ENCODE results near the gene TIMM13.
"Not testable (repeated sequence)": the region's sequence is repeated elsewhere in the genome, so short reads cannot be mapped to it uniquely, and the experiment has no call there.

The TIMM13 gene

GRCh38 chr19:2429917-2430535 lies 2.6 kb upstream of the TIMM13 start:
- no peak for DNase-seq

DNA sequence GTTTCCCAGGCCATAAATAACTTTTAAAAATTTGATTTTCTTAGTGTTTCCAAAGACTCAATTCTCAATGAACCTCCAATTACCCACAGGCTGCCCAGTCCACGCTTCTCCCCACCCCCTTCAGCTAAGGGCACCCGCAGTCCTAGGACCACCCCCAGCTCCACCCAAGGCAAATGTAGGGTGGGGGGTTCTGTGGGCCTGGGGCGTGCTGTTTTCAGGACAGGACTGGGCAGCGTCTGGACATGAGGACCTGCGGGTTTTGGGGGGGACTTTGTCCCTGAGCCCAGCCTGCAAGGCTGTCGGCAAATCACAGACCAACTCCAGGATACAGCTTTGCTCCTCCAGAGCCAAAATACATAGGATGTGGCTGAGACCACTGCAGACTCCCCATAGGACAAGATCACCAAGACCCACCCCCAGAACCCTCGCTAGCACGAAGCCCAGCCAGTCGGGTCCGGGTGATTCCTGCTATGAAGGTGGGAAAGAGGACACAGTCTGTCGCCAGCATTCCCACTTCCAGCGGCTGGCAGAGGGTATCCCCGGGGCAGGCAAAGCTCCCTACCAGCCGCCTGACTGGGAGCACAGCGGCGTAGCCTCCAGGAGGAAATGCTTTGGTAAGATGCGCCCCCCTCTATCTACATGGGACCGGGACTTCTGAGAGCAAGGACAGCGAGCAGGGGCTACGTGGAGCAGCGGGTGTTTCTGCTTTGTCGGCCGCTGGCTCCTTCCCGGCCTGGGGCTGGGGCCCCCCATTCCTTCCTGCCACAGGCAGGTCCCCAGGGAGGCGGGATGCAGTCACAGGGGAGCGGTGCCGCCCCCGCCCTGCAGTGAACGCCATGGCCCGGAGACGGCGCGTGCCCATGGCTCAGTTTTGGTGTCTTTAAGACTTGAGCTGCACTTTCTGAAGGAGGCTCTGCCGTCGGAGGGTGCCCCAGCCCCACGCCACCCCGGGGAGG lies 1.6 kb upstream of the TIMM13 start:
- DNase-seq = no peak

DNA sequence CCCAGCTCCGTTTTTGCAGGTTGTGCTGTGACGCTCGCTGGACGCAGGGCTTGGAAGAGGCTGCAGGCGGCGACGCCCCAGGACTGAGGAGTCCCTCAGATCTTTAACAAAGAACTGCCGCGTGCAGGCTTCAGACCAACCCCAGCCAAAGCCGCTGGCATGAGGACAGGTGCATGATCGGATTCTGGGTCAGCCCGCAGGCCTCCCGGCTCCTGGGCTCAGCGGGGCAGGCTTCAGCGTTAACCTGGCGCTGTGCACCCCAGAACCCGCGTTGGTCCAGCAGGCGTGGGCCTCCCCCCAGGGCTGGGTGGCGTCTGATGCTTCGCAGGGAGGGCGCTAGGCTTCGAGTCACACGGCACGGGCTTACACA lies 920 bp upstream of the TIMM13 start:
- DNase-seq = no peak

DNA sequence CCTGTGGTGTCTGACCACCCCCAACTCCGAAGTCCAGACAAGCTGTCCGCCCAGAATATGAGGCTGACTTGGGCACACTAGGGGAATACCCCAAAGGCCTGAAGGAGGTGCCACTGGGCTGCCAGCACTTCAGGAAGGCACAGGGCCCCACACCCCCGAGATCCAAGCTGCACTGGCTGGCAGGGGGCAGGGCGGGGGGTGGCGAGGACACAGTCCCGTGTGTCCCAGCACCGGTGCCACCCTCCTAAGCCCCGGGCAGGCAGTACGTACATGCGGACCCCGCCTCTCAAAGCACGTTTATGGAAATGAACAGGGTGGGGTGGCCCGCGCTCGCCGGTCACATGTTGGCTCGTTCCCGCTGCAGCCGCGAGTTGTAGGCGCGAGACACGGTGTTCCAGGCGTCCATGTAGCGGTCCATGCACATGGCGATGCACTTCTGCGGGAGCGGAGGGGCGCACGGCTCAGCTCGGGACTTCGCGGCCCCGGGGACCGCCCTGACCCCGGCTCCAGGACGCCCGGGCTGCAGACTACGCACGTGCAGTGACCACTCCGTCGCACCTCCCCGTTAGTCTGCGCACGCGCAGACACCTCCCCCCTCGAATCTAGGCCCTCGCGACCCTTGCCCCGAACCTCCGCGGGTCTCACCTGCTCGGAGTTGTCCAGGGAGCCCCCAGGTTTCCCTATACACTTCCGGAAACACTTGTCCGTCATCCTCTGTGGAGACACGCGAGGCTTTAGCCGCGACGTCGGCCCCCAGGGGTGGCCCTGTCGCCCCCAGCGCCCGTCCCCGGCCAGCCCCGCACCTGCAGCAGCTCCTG lies 566 bp downstream of the TIMM13 start:
- DNase-seq = peak; percentile 79

DNA sequence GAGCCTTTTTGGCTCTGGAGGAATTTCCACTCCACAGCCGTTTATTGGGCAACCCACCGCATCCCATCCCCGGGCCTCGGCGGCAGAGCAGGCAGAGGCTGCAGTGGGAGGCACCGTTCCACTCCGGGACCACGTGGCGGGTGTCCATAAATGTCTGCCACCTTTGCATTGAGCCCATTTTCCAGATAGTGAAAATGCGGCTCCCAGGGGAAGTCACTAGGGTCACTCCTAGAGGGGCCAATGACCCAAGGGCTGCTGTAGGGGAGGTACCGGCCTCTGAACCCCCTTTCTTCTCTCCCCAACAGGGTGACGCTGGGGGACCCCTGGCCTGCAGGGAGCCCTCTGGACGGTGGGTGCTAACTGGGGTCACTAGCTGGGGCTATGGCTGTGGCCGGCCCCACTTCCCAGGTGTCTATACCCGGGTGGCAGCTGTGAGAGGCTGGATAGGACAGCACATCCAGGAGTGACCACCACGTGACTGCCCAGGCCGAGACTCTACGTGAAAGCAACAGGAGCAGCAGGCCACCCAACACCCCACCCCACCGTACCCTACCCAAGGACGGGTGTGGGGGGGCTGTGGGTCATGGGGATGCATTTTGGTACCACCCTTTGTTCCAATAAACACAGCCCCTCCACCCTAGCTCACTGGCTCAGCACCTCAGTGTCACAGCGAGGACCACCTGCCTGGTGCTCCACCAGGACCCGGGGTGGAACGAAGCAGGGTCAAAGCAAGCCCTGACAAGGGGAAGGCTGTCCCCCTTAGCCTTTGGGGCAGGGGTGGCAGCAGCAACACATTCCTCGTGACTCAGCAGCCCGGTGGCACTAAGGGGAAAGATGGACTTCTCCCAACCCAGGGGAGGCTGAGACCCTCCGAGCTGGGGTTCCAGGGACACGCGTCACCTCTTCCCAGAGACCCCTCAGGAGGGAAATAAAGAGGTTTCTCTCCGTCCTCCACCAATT lies 1.5 kb downstream of the TIMM13 start:
- DNase-seq = no peak

DNA sequence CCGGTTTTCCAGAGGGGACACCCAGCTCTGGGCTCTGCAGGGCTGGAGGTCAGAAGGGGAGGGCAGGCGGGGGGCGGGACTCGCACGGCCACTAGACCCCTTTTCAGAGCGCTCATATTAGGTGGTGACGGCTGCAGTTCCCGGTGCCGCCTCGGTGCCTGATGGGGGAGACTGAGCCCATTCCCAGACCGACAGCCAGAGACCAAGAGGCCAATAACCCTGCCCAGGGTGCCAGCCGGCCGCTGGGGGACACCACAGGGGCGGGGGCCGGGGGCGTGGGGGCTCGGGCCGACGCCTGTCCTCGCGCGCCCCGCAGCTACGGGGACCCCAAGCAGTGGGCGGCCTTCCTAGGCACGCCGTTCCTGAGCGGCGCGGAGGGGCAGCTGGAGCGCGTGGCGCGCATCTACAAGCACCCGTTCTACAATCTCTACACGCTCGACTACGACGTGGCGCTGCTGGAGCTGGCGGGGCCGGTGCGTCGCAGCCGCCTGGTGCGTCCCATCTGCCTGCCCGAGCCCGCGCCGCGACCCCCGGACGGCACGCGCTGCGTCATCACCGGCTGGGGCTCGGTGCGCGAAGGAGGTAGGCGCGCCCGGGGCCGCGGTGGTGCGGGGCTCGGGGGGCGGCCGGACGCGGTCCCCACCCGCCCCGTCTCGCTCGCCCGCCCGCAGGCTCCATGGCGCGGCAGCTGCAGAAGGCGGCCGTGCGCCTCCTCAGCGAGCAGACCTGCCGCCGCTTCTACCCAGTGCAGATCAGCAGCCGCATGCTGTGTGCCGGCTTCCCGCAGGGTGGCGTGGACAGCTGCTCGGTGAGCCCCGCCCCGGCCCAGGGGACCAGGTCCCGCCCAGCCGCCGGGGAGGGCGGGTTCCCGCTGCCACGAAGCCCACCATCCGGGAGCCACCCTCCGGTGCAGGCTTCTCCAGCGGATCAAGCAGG lies 2.4 kb downstream of the TIMM13 start:
- DNase-seq = no peak

- no peak for DNase-seq
Measured at GRCh38 chr19:2423915-2424685, 3.3 kb downstream of the TIMM13 start.

DNA sequence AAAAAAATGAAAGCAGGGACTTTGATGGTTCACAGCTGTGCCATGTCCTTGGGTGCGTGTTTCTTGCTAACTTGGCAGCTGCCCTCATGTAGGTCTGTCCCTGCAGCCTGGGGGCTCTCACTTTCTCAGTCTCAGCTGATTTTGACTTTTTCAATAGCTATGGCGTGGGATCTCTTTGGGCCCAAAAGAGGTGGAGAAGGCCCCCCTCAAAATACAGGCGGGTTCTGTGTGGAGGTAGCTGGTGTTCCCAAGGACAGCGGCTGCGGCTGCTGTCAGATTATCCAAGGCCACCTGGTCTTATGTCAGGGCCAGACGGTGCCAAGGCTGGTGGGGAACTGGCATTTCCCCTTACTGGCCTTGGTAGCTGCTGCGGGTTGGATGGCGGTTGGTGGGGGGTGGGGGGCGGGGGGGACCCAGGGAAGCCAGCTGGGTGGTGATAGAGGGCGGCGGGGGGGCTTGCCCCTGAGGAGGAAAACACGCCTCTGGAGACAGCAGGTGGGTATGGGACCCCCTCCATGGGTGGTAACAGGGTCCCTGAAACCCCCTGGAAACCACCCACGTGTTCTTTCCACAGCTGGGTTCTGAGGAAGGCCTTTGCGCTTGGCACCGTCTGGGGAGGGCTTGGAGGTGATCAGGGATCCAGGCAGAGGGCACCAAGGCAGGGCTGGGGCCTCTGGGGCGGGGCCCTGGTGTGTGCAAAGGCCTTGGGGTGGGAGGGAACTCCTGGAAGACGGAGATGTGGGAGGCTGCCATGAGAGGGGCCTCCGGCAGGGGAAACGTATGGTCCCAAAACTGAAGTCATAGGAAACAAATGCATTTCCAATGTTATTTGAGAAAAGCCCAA lies 4.1 kb downstream of the TIMM13 start:
- DNase-seq = no peak

DNA sequence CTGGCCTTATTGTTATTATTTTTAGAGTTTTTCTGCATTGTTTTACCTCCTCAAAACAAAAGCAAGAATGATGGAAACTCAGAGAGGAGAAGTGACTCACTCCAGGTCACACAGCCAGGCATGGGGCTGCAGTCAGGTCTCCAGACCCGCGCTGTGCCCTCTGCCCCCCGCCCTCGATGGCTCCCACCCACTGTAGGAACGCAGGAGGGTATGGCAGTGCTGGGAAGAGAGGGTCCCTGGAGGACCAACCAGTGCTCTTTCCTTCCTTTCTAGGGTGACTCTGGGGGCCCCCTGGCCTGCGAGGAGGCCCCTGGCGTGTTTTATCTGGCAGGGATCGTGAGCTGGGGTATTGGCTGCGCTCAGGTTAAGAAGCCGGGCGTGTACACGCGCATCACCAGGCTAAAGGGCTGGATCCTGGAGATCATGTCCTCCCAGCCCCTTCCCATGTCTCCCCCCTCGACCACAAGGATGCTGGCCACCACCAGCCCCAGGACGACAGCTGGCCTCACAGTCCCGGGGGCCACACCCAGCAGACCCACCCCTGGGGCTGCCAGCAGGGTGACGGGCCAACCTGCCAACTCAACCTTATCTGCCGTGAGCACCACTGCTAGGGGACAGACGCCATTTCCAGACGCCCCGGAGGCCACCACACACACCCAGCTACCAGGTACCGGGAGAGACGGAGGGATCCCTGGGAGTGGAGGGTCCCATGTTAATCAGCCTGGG lies 5.6 kb downstream of the TIMM13 start:
- DNase-seq = no peak

- no peak for DNase-seq
Measured at GRCh38 chr19:2420490-2420889, 6.9 kb downstream of the TIMM13 start.

- DNase-seq = no peak
Measured at GRCh38 chr19:2419754-2420153, 7.6 kb downstream of the TIMM13 start.

- DNase-seq = no peak
Measured at GRCh38 chr19:2417881-2418406, 9.4 kb downstream of the TIMM13 start.

DNA sequence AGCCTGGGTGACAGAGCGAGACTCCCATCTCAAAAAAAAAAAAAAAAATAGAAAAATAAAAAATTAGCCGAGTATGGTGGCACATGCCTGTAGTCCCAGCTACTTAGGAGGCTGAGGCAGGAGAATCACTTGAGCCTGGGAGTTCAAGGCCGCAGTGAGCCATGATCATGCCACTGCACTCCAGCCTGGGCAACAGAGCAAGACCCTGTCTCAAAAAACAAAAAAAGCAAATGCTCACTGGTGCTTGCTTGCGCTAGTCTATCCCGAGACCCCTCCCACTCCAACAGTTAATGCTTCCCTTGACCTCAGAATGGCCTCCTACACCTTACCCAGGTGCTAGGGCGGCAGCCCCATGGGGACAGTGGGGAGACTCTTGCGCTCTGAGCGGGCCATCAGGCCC lies 9.9 kb downstream of the TIMM13 start:
- not testable (repeated sequence) for DNase-seq

- DNase-seq = no peak
Measured at GRCh38 chr19:2416321-2417097, 10.9 kb downstream of the TIMM13 start.

- no peak for DNase-seq
Measured at GRCh38 chr19:2415973-2416319, 11.4 kb downstream of the TIMM13 start.

DNA sequence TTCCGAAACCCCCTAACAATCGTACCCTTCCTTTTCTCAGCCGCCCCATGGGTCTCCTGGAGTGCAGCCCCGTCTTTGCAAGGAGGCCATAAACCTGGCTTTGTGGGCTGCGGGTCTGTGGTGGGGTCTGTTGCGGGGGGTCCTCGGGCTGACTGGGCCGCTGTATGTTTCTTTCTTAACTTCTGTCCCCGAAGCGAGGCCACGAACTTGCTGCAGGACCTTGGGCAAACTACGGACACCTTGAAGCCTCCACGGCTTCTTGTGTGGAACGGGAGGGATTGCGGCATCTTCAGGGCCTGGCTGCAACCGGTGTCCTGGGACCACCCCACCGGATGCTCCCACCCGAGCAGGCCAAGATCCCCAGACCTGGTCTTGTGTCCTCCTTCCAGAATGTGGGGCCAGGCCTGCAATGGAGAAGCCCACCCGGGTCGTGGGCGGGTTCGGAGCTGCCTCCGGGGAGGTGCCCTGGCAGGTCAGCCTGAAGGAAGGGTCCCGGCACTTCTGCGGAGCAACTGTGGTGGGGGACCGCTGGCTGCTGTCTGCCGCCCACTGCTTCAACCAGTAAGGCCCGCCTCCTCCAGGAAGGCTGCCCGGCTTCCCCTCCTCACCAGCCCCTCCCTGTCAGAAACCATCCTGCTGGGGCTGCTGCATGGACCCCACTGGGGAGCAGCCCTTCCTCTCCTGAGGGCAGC lies 12.0 kb downstream of the TIMM13 start:
- DNase-seq = no peak

DNA sequence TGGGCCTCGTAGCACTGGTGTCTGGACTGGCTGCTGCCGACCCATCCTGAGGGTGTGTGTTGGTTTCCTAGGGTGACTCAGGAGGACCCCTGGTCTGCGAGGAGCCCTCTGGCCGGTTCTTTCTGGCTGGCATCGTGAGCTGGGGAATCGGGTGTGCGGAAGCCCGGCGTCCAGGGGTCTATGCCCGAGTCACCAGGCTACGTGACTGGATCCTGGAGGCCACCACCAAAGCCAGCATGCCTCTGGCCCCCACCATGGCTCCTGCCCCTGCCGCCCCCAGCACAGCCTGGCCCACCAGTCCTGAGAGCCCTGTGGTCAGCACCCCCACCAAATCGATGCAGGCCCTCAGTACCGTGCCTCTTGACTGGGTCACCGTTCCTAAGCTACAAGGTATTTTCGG lies 13.8 kb downstream of the TIMM13 start:
- no peak for DNase-seq

All from activated effector memory CD4-positive, alpha-beta T cell treated with anti-CD3 and anti-CD28 coated beads, Interleukin-2, amount 50 U/mL, for 16 hours (primary cell).